Upper lobe of left lung (tissue), 4 donors: ENCODE data around the gene ZBED6.

Experiments used
- CTCF ChIP-seq, 6 experiments: fragments of 450-650 bp in 4 of 6; fragments of 200-600 bp in 2 of 6; sonication (generic) in 2 of 6; IDR thresholded peaks; one replicate each; pipeline ENCODE4 v1.5.1; 2016 to 2019; ENCODE audit warnings: antibody characterized with exemption in 6 of 6
- EP300 ChIP-seq, 4 donors: sonication (generic); formaldehyde crosslinking; IDR thresholded peaks; one replicate each; pipeline ENCODE4 v1.5.1; 2017; ENCODE audit warnings: antibody characterized with exemption in 4 of 4, control low read depth in 2 of 4
- POLR2A ChIP-seq, 4 donors: fragments of 450-650 bp; IDR thresholded peaks; one replicate each; pipeline ENCODE4 v1.5.1; 2016 to 2017; ENCODE audit warnings: antibody characterized with exemption in 4 of 4, mild to moderate bottlenecking in 2 of 4
- POLR2AphosphoS5 ChIP-seq, 2 donors: sonication (generic); formaldehyde crosslinking; IDR thresholded peaks; one replicate each; pipeline ENCODE4 v1.5.1; 2017; ENCODE audit warnings: antibody characterized with exemption in 2 of 2

- TF ChIP-seq CTCF (IDR thresholded peaks at IDR 0.05) (no peak), EP300 (IDR thresholded peaks at IDR 0.05) (no peak), POLR2AphosphoS5 (IDR thresholded peaks at IDR 0.05) (no peak), POLR2A (IDR thresholded peaks at IDR 0.05) (no peak)
Measured at GRCh38 chr1:203797216-203797615, 1.8 kb downstream of the ZBED6 start.
